IMR-90 (cell line): ENCODE results near the gene ST6GALNAC2. TPM values are rescaled to one million over a fixed set of nuclear protein-coding genes. Genes with fewer than 3 reads are reported as not detected.
"Not testable (repeated sequence)": the region's sequence is repeated elsewhere in the genome, so short reads cannot be mapped to it uniquely, and the experiment has no call there.

Experiments used
- ATAC-seq: fragments of 200-7000 bp; cut with Tn5 transposase; 2 replicates; pipeline ENCODE4 v1.9.1; 2020; ENCODE audit warnings: low read depth, mild to moderate bottlenecking, moderate library complexity
- BruUV-seq: library from RNA; stranded (reverse); fragments of 400-500 nt; replicated peaks from 2 replicates; lab custom pipeline; 2021; lab: Mats Ljungman, UMichigan
- CTCF ChIA-PET: fragments of 300-600 bp; formaldehyde crosslinking; extraction: SDS; loops from one replicate; lab custom pipeline; 2021; ENCODE audit warnings: antibody characterized with exemption; lab: Yijun Ruan, JAX
- POLR2A ChIA-PET: fragments of 300-600 bp; sonication (Branson Sonifier 250); formaldehyde crosslinking; loops from one replicate; lab custom pipeline; 2022; ENCODE audit warnings: antibody characterized with exemption; ENCODE audit not compliant: unreplicated experiment; lab: Charles Lee
- DNase-seq: peaks from one replicate; pipeline ENCODE4 v3.0.0; 2013
- H2AFZ ChIP-seq: replicated peaks from 2 replicates; pipeline ENCODE3; 2013; ENCODE audit warnings: low read length, mild to moderate bottlenecking; ENCODE audit not compliant: poor library complexity
- H2AK5ac ChIP-seq: 2 replicates; pipeline ENCODE4 v1.6.1; 2013; ENCODE audit warnings: low read depth, low read length, inconsistent platforms
- H2AK9ac ChIP-seq: replicated peaks from 2 replicates; pipeline ENCODE3; 2013; ENCODE audit warnings: mild to moderate bottlenecking, low read depth, low read length, moderate library complexity; ENCODE audit not compliant: poor library complexity
- H2BK120ac ChIP-seq: 2 replicates; pipeline ENCODE4 v1.6.1; 2013; ENCODE audit warnings: low read depth, low read length, inconsistent platforms
- H2BK15ac ChIP-seq: 3 replicates; pipeline ENCODE4 v1.6.1; 2013; ENCODE audit warnings: low read depth, low read length, inconsistent platforms
- H2BK20ac ChIP-seq: 2 replicates; pipeline ENCODE4 v1.6.1; 2013; ENCODE audit warnings: low read depth, mild to moderate bottlenecking, inconsistent platforms, low read length, moderate library complexity
- H2BK5ac ChIP-seq: 2 replicates; pipeline ENCODE4 v1.6.1; 2013; ENCODE audit warnings: mild to moderate bottlenecking, low read depth, low read length, inconsistent platforms; ENCODE audit not compliant: poor library complexity, severe bottlenecking
- H3K14ac ChIP-seq: replicated peaks from 2 replicates; pipeline ENCODE4 v1.6.1; 2013; ENCODE audit warnings: low read depth, low read length, inconsistent platforms
- H3K18ac ChIP-seq: 2 replicates; pipeline ENCODE4 v1.6.1; 2013; ENCODE audit warnings: low read depth, low read length, control low read depth
- H3K23ac ChIP-seq: 2 replicates; pipeline ENCODE4 v1.6.1; 2013; ENCODE audit warnings: low read depth, low read length, inconsistent platforms
- H3K27ac ChIP-seq: 2 replicates; pipeline ENCODE4 v1.5.1; 2013; ENCODE audit warnings: mild to moderate bottlenecking, control low read depth, low read length; ENCODE audit not compliant: insufficient read depth
- H3K27me3 ChIP-seq: 2 replicates; pipeline ENCODE4 v1.6.1; 2013; ENCODE audit warnings: low read length; ENCODE audit not compliant: control insufficient read depth, insufficient read depth
- H3K36me3 ChIP-seq: 2 replicates; pipeline ENCODE4 v1.6.1; 2013; ENCODE audit warnings: low read length, mixed read lengths; ENCODE audit not compliant: control insufficient read depth, insufficient read depth
- H3K4ac ChIP-seq: 2 replicates; pipeline ENCODE4 v1.6.1; 2013; ENCODE audit warnings: low read depth, low read length, inconsistent platforms
- H3K4me1 ChIP-seq: 2 replicates; pipeline ENCODE4 v1.6.1; 2013; ENCODE audit warnings: low read length, mixed read lengths; ENCODE audit not compliant: control insufficient read depth, insufficient read depth
- H3K4me2 ChIP-seq: 2 replicates; pipeline ENCODE4 v1.6.1; 2013; ENCODE audit warnings: low read depth, mild to moderate bottlenecking, control low read depth, low read length, moderate library complexity
- H3K4me3 ChIP-seq: 2 replicates; pipeline ENCODE4 v1.5.1; 2013; ENCODE audit warnings: low read depth, mild to moderate bottlenecking, control low read depth, low read length, moderate library complexity; ENCODE audit not compliant: insufficient read depth
- H3K56ac ChIP-seq: 2 replicates; pipeline ENCODE4 v1.6.1; 2013; ENCODE audit warnings: low read length, inconsistent platforms; ENCODE audit not compliant: insufficient read depth; ENCODE audit errors: extremely low read depth
- H3K79me1 ChIP-seq, 2 experiments: 2 replicates each; pipeline ENCODE4 v1.6.1; 2013; ENCODE audit warnings: low read length in 2 of 2, inconsistent platforms in 1 of 2, low read depth in 1 of 2
- H3K9ac ChIP-seq: 2 replicates; pipeline ENCODE4 v1.6.1; 2013; ENCODE audit warnings: low read depth, low read length, control low read depth
- H3K9me1 ChIP-seq: 2 replicates; pipeline ENCODE4 v1.6.1; 2013; ENCODE audit warnings: low read length, inconsistent platforms; ENCODE audit not compliant: insufficient read depth
- H3K9me3 ChIP-seq: 2 replicates; pipeline ENCODE4 v1.6.1; 2013; ENCODE audit warnings: low read length; ENCODE audit not compliant: control insufficient read depth, insufficient read depth
- H4K20me1 ChIP-seq: 2 replicates; pipeline ENCODE4 v1.6.1; 2013; ENCODE audit warnings: low read length, inconsistent platforms; ENCODE audit not compliant: insufficient read depth
- H4K5ac ChIP-seq: 2 replicates; pipeline ENCODE4 v1.6.1; 2013; ENCODE audit warnings: mild to moderate bottlenecking, low read depth, low read length, control low read depth
- H4K8ac ChIP-seq, 2 experiments: 2 replicates each; pipeline ENCODE4 v1.6.1; 2013; ENCODE audit warnings: low read depth in 2 of 2, low read length in 2 of 2, control low read depth in 1 of 2, inconsistent platforms in 1 of 2
- H4K91ac ChIP-seq: 2 replicates; pipeline ENCODE4 v1.6.1; 2013; ENCODE audit warnings: low read depth, low read length, inconsistent platforms; ENCODE audit not compliant: insufficient read depth
- CHD1 ChIP-seq: IDR thresholded peaks from 2 replicates; pipeline ENCODE4 v1.6.1; 2012; ENCODE audit warnings: low read depth, low read length, improper control_type of control experiment
- ELK1 ChIP-seq: fragments of 150-350 bp; IDR thresholded peaks from 2 replicates; pipeline ENCODE4 v1.6.1; 2016; ENCODE audit warnings: low read depth, mild to moderate bottlenecking, low read length, moderate library complexity, borderline replicate concordance
- WGBS, 2 experiments: methylation state at CpG; one replicate each; pipeline versions ENCODE4 v1.1.5 to v1.1.7; 2013; ENCODE audit warnings: missing lambda C conversion rate in 2 of 2; ENCODE audit not compliant: insufficient read length in 1 of 2; ENCODE audit errors: extremely low coverage in 2 of 2; 5-methylcytosine and 5-hydroxymethylcytosine counted together
- dilution Hi-C: fragments of 300-500 bp; cut with HindIII; formaldehyde crosslinking; loops from one replicate; pipeline ENCODE4 v1.14.3; 2018; ENCODE audit warnings: low sequenced_read_pairs; ENCODE audit not compliant: unreplicated experiment
- in situ Hi-C: fragments of 300-500 bp; cut with MboI; formaldehyde crosslinking; loops from 3 replicates; pipeline ENCODE4 v1.14.3; 2019; ENCODE audit warnings: low sequenced_read_pairs, inconsistent platforms, mixed read lengths
- intact Hi-C: fragments of 100-400 bp; cut with micrococcal nuclease; formaldehyde crosslinking; loops from 2 replicates; pipeline ENCODE4 v1.10.0; 2022
- polyA plus RNA-seq, 3 experiments: library from polyadenylated mRNA; depleted of rRNA; stranded (reverse); fragments of >200 nt; gene quantifications; 2 replicates each; pipeline ENCODE4 v1.2.3, GENCODE V29; 2012; ENCODE audit warnings: low replicate concordance in 1 of 3
- total RNA-seq: library from RNA; depleted of rRNA; stranded (reverse); fragments of >200 nt; gene quantifications from 2 replicates; pipeline ENCODE4 v1.2.3, GENCODE V29; 2012

Gene ST6GALNAC2
- total and polyA plus RNA-seq, 2 of the 4 experiments (the other 2 are of a cell fraction): 0.10 TPM; not detected in 1

GRCh38 chr17:76523084-76524037, 62.3 kb downstream of the ST6GALNAC2 start (continued):
- no peak for TF ChIP-seq ELK1
- no peak for TF ChIP-seq CHD1

- H3K79me1 ChIP-seq, H3K4ac ChIP-seq, H3K14ac ChIP-seq, POLR2A ChIA-PET, H4K5ac ChIP-seq, H3K9me3 ChIP-seq, H3K36me3 ChIP-seq, BruUV-seq, H2BK15ac ChIP-seq, H3K9ac ChIP-seq, H2BK120ac ChIP-seq, ATAC-seq, H3K9me1 ChIP-seq, H3K23ac ChIP-seq, H3K4me3 ChIP-seq, H3K56ac ChIP-seq, H4K91ac ChIP-seq, H3K27ac ChIP-seq, H3K18ac ChIP-seq, H2AFZ ChIP-seq, H4K8ac ChIP-seq, H2AK9ac ChIP-seq, H2AK5ac ChIP-seq, H2BK20ac ChIP-seq, dilution Hi-C loops, DNase-seq, H3K4me2 ChIP-seq, H2BK5ac ChIP-seq, H4K20me1 ChIP-seq, H3K27me3 ChIP-seq: not testable (repeated sequence)
- WGBS, 2 experiments: 94% methylated on average over 5 of the region's 10 CpGs; no CpG with 5 or more reads in 1 of the 2 experiments
- CTCF ChIA-PET: interaction anchor here (1.1 to 4.1 kb wide), 3 partner anchors 19 to 27 kb away, joined by 3 to 18 read pairs (median 4); partner anchors contain the start of gene PRCD
- in situ Hi-C loops (loop anchor here (5.0 kb wide), 1 partner anchor 101 kb away; no protein-coding TSS in a partner anchor), intact Hi-C loops (loop anchor here (2.0 kb wide), 2 partner anchors 159 to 193 kb away; no protein-coding TSS in a partner anchor)
- peaks cover 13% of the 10 kb centered on the region for H3K4me1 ChIP-seq
Observed at GRCh38 chr17:76521683-76522082, 64.0 kb downstream of the ST6GALNAC2 start.
